Measurements from ENCODE around the gene C10orf88. TPM values are rescaled to one million over a fixed set of nuclear protein-coding genes. Genes with fewer than 3 reads are reported as not detected.

C10orf88 gene
- total and polyA plus RNA-seq, 8 donors: 5.9 to 24.0 (median 20.0) TPM

DNA sequence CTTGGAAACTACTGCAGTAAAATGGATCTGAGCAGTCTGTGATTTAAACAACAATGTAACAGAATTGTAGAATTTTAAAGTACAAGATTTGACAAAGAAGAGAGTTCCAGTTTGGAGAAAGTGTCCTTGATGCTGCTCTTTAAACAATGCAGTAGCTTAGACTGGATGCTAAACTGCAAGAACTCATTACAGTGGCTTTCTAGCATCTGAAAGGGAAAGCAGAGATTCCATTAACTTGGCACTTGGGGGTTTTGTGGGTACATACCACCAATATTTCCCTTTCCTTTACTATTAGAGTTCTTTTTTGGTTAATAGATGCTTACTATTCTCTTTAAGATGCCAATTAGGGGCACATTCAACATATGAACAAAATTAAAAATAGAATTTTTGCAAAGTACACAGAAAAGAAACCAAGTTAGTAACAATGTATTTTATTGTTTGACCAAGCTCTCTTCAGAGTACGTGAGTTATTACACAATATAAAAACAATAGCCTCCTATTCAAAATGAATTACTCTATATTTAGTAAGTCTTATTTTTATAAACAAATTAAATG lies 38.1 kb upstream of the C10orf88 start:
- ATAC-seq: no peak
- no peaks in the 10 kb centered on the region for H3K27me3 ChIP-seq
- H3K36me3 ChIP-seq: peaks cover 0 to 46% of the 10 kb centered on the region in 2 donors
- no peaks in the 10 kb centered on the region for H3K4me1 ChIP-seq
- no peak overlapping the region for H3K27ac ChIP-seq
- no peak overlapping the region for H3K4me3 ChIP-seq
- intact Hi-C loops (cut with DNase I): no loop called here
- TF ChIP-seq, protein P1, sequence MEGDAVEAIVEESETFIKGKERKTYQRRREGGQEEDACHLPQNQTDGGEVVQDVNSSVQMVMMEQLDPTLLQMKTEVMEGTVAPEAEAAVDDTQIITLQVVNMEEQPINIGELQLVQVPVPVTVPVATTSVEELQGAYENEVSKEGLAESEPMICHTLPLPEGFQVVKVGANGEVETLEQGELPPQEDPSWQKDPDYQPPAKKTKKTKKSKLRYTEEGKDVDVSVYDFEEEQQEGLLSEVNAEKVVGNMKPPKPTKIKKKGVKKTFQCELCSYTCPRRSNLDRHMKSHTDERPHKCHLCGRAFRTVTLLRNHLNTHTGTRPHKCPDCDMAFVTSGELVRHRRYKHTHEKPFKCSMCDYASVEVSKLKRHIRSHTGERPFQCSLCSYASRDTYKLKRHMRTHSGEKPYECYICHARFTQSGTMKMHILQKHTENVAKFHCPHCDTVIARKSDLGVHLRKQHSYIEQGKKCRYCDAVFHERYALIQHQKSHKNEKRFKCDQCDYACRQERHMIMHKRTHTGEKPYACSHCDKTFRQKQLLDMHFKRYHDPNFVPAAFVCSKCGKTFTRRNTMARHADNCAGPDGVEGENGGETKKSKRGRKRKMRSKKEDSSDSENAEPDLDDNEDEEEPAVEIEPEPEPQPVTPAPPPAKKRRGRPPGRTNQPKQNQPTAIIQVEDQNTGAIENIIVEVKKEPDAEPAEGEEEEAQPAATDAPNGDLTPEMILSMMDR (IDR thresholded peaks at IDR 0.05): no peak
- H3K9me3 ChIP-seq: no peaks in the 10 kb centered on the region
- DNase-seq: no peak

- no peak overlapping the region for H3K27ac ChIP-seq
- H3K36me3 ChIP-seq: peaks cover 0 to 30% of the 10 kb centered on the region in 2 donors
- no peaks in the 10 kb centered on the region for H3K4me1 ChIP-seq
- no peak overlapping the region for H3K4me3 ChIP-seq
- H3K9me3 ChIP-seq: no peaks in the 10 kb centered on the region
- DNase-seq (no peak), ATAC-seq (no peak)
- intact Hi-C loops (cut with DNase I): no loop called here
- TF ChIP-seq, protein P1 (IDR thresholded peaks at IDR 0.05): no peak
- H3K27me3 ChIP-seq: no peaks in the 10 kb centered on the region
Measured at GRCh38 chr10:122990278-122990677, 36.3 kb upstream of the C10orf88 start.

DNA sequence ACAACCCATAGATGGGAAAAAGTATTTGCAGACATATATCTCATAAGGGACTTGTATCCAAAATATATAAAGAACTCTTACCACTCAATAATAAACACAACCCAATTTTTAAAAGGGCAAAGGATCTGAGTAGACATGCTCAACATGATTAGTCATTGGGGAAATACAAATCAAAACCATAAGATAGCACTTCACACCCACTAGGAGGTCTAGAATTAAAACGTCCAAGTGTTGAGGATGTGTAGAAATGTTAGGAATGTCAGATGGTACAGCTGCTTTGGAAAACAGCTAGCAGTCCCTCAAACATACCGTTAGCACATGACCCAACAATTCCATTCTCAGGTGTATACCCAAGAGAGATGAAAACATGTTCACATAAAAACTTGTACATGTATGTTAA lies 34.5 kb upstream of the C10orf88 start:
- Histone ChIP-seq H3K27ac (no peak overlapping the region), H3K9me3 (no peaks in the 10 kb centered on the region), H3K4me3 (no peak overlapping the region), H3K36me3 (peaks cover 0 to 12% of the 10 kb centered on the region in 2 donors), H3K4me1 (no peaks in the 10 kb centered on the region), H3K27me3 (no peaks in the 10 kb centered on the region)
- ATAC-seq: no peak
- intact Hi-C loops (cut with DNase I): no loop called here
- no peak for DNase-seq
- TF ChIP-seq, protein P1 (IDR thresholded peaks at IDR 0.05): no peak

GRCh38 chr10:122986335-122986734 lies 32.3 kb upstream of the C10orf88 start:
- intact Hi-C loops (cut with DNase I): no loop called here
- ATAC-seq: no peak

GRCh38 chr10:122984708-122985107 lies 30.7 kb upstream of the C10orf88 start:
- H3K9me3 ChIP-seq: no peaks in the 10 kb centered on the region
- no peak for ATAC-seq
- no peaks in the 10 kb centered on the region for H3K36me3 ChIP-seq
- intact Hi-C loops (cut with DNase I): no loop called here
- TF ChIP-seq, protein P1 (IDR thresholded peaks at IDR 0.05): no peak
- H3K27ac ChIP-seq: no peak overlapping the region
- H3K4me3 ChIP-seq: no peak overlapping the region
- no peaks in the 10 kb centered on the region for H3K27me3 ChIP-seq
- no peak for DNase-seq
- peaks cover 8 to 10% of the 10 kb centered on the region in 2 donors for H3K4me1 ChIP-seq

More at GRCh38 chr10:122986335-122986734, 32.3 kb upstream of the C10orf88 start:
- Histone ChIP-seq H3K27me3 (no peaks in the 10 kb centered on the region), H3K27ac (no peak overlapping the region), H3K9me3 (no peaks in the 10 kb centered on the region), H3K4me1 (no peaks in the 10 kb centered on the region), H3K36me3 (peaks cover 0 to 5% of the 10 kb centered on the region in 2 donors), H3K4me3 (no peak overlapping the region)
- TF ChIP-seq, protein P1 (IDR thresholded peaks at IDR 0.05): no peak
- no peak for DNase-seq
